ENCODE results near the gene PEX14. TPM values are rescaled to one million over a fixed set of nuclear protein-coding genes. Genes with fewer than 3 reads are reported as not detected.

PEX14 gene
- total RNA-seq, 1 donor from 2014 or later = 17.4 TPM

- Mint-ChIP-seq H3K36me3 (ENCODE audit: low read depth) (peaks cover 2% of the 10 kb centered on the region), H3K4me3 (ENCODE audit: unreplicated experiment) (no peak overlapping the region), H3K27ac (ENCODE audit: unreplicated experiment) (no peak overlapping the region), H3K4me1 (ENCODE audit: low read depth) (peaks cover 7% of the 10 kb centered on the region), H3K9me3 (ENCODE audit: low read depth) (no peaks in the 10 kb centered on the region), H3K27me3 (ENCODE audit: low read depth) (no peaks in the 10 kb centered on the region)
- TF ChIP-seq CTCF (IDR thresholded peaks at IDR 0.05) = no peak
- no peak for DNase-seq (ENCODE audit: low spot score)
Observed at GRCh38 chr1:10521537-10522157, 46.9 kb downstream of the PEX14 start.

- no peak for TF ChIP-seq CTCF (IDR thresholded peaks at IDR 0.05)
- H3K27me3 Mint-ChIP-seq (ENCODE audit: low read depth) = no peaks in the 10 kb centered on the region
- H3K4me1 Mint-ChIP-seq (ENCODE audit: low read depth) = peaks cover 7% of the 10 kb centered on the region
- no peak for DNase-seq (ENCODE audit: low spot score)
- H3K27ac Mint-ChIP-seq (ENCODE audit: unreplicated experiment) = no peak overlapping the region
- H3K9me3 Mint-ChIP-seq (ENCODE audit: low read depth) = no peaks in the 10 kb centered on the region
- H3K4me3 Mint-ChIP-seq (ENCODE audit: unreplicated experiment) = no peak overlapping the region
- H3K36me3 Mint-ChIP-seq (ENCODE audit: low read depth) = peaks cover 2% of the 10 kb centered on the region
Observed at GRCh38 chr1:10522322-10522860, 47.6 kb downstream of the PEX14 start.

GRCh38 chr1:10525208-10525607 is 50.5 kb downstream of the PEX14 start:
- DNase-seq (ENCODE audit: low spot score) = no peak
- no peak overlapping the region for H3K4me3 Mint-ChIP-seq (ENCODE audit: unreplicated experiment)
- no peaks in the 10 kb centered on the region for H3K9me3 Mint-ChIP-seq (ENCODE audit: low read depth)
- no peak for TF ChIP-seq CTCF (IDR thresholded peaks at IDR 0.05)
- no peaks in the 10 kb centered on the region for H3K36me3 Mint-ChIP-seq (ENCODE audit: low read depth)
- no peaks in the 10 kb centered on the region for H3K27me3 Mint-ChIP-seq (ENCODE audit: low read depth)
- H3K27ac Mint-ChIP-seq (ENCODE audit: unreplicated experiment) = no peak overlapping the region
- peaks cover 26% of the 10 kb centered on the region for H3K4me1 Mint-ChIP-seq (ENCODE audit: low read depth)

- DNase-seq (ENCODE audit: low spot score) = no peak
- Mint-ChIP-seq H3K36me3 (ENCODE audit: low read depth) (no peaks in the 10 kb centered on the region), H3K27ac (ENCODE audit: unreplicated experiment) (peak overlapping the region; percentile 96), H3K27me3 (ENCODE audit: low read depth) (no peaks in the 10 kb centered on the region), H3K4me1 (ENCODE audit: low read depth) (peaks cover 47% of the 10 kb centered on the region), H3K4me3 (ENCODE audit: unreplicated experiment) (peak overlapping the region; percentile 42), H3K9me3 (ENCODE audit: low read depth) (no peaks in the 10 kb centered on the region)
- TF ChIP-seq CTCF (IDR thresholded peaks at IDR 0.05) = no peak
Observed at GRCh38 chr1:10528066-10529014, 53.6 kb downstream of the PEX14 start.

GRCh38 chr1:10529091-10529490 is 54.3 kb downstream of the PEX14 start:
- H3K27ac Mint-ChIP-seq (ENCODE audit: unreplicated experiment) = peak overlapping the region; percentile 96
- H3K4me3 Mint-ChIP-seq (ENCODE audit: unreplicated experiment) = peak overlapping the region; percentile 42
- TF ChIP-seq CTCF (IDR thresholded peaks at IDR 0.05) = no peak
- no peaks in the 10 kb centered on the region for H3K9me3 Mint-ChIP-seq (ENCODE audit: low read depth)
- DNase-seq (ENCODE audit: low spot score) = no peak
- H3K36me3 Mint-ChIP-seq (ENCODE audit: low read depth) = no peaks in the 10 kb centered on the region
- H3K27me3 Mint-ChIP-seq (ENCODE audit: low read depth) = no peaks in the 10 kb centered on the region
- peaks cover 47% of the 10 kb centered on the region for H3K4me1 Mint-ChIP-seq (ENCODE audit: low read depth)

All from chondrocyte (in vitro differentiated cells).